Gastrocnemius medialis (tissue), 4 donors: ENCODE measurements around the gene NPRL2. TPM values are rescaled to one million over a fixed set of nuclear protein-coding genes. Genes with fewer than 3 reads are reported as not detected.

ENCODE experiments used
- ATAC-seq, 2 donors: fragments of 150-250 bp; one replicate each; pipeline ENCODE4 v1.9.1; 2016
- DNase-seq, 2 donors: peaks; one replicate each; pipeline ENCODE4 v3.0.0-alpha.2; 2019
- H3K27ac ChIP-seq, 4 donors: fragments of 200-600 bp; sonication (generic); 1 replicate in 1 of 4; 2 replicates in 3 of 4; pipeline ENCODE4 v1.5.1; 2016 to 2018; ENCODE audit warnings: mild to moderate bottlenecking in 2 of 4, moderate library complexity in 1 of 4
- H3K27me3 ChIP-seq, 3 donors: fragments of 200-600 bp; sonication (generic) in 2 of 3; 1 replicate in 1 of 3; 2 replicates in 2 of 3; pipeline versions ENCODE4 v1.5.1 to v1.6.0; 2016 to 2019; ENCODE audit warnings: mild to moderate bottlenecking in 1 of 3, moderate library complexity in 1 of 3
- H3K36me3 ChIP-seq, 2 donors: fragments of 200-600 bp; sonication (generic) in 1 of 2; one replicate each; pipeline ENCODE4 v1.5.1; 2017 to 2018
- H3K4me1 ChIP-seq, 2 donors: fragments of 200-600 bp; sonication (generic) in 1 of 2; one replicate each; pipeline ENCODE4 v1.5.1; 2016 to 2017; ENCODE audit warnings: mild to moderate bottlenecking in 2 of 2
- H3K4me3 ChIP-seq, 4 donors: fragments of 200-600 bp; sonication (generic) in 3 of 4; 1 replicate in 1 of 4; 2 replicates in 3 of 4; pipeline ENCODE4 v1.5.1; 2016 to 2019; ENCODE audit warnings: mild to moderate bottlenecking in 2 of 4
- H3K9me3 ChIP-seq, 3 donors: fragments of 200-600 bp; sonication (generic) in 2 of 3; 1 replicate in 1 of 3; 2 replicates in 2 of 3; pipeline ENCODE4 v1.5.1; 2016 to 2019
- CTCF ChIP-seq, 5 experiments: fragments of 450-650 bp in 3 of 5; fragments of 200-600 bp in 2 of 5; sonication (generic) in 2 of 5; IDR thresholded peaks in 4 of 5; conservative IDR thresholded peaks in 1 of 5; 1 replicate in 4 of 5; 2 replicates in 1 of 5; pipeline ENCODE4 v1.5.1; 2016 to 2019; ENCODE audit warnings: antibody characterized with exemption in 5 of 5, mild to moderate bottlenecking in 3 of 5, moderate library complexity in 3 of 5
- POLR2A ChIP-seq, 2 donors: fragments of 450-650 bp; IDR thresholded peaks; one replicate each; pipeline ENCODE4 v1.6.1; 2017; ENCODE audit warnings: antibody characterized with exemption in 2 of 2, mild to moderate bottlenecking in 2 of 2, moderate library complexity in 2 of 2
- in situ Hi-C, 4 donors: fragments of 200-750 bp; cut with MboI; loops; one replicate each; pipeline versions ENCODE4 v1.15.0 to v1.8.0; 2017; ENCODE audit warnings: low sequenced_read_pairs in 4 of 4
- intact Hi-C: fragments of 100-400 bp; cut with DNase I; formaldehyde crosslinking; loops from one replicate; pipeline ENCODE4 v1.15.1; 2023; ENCODE audit warnings: low total_unique reads
- total RNA-seq, 4 donors: library from RNA; depleted of rRNA; stranded (reverse); fragments of >200 nt; gene quantifications; one replicate each; pipeline versions ENCODE4 v1.1.0 to v1.2.3, GENCODE V29; 2016

NPRL2 gene
- total RNA-seq, 4 donors from 2014 or later = 14.1 to 26.2 (median 23.1) TPM

GRCh38 chr3:50375258-50375931, 24.8 kb upstream of the NPRL2 start:
- TF ChIP-seq CTCF (IDR thresholded peaks at IDR 0.05 in 4 of 5, conservative IDR thresholded peaks at IDR 0.05 in 1 of 5) = no peak
- no peak for TF ChIP-seq POLR2A (IDR thresholded peaks at IDR 0.05)

GRCh38 chr3:50374363-50375257, 24.0 kb upstream of the NPRL2 start:
- ATAC-seq = no peak
- H3K4me3 ChIP-seq = no peak overlapping the region
- no peaks in the 10 kb centered on the region for H3K4me1 ChIP-seq
- no peaks in the 10 kb centered on the region for H3K36me3 ChIP-seq
- H3K9me3 ChIP-seq = no peaks in the 10 kb centered on the region
- H3K27ac ChIP-seq = no peak overlapping the region
- no peaks in the 10 kb centered on the region for H3K27me3 ChIP-seq
- in situ Hi-C loops = loop anchor here in 1 of 4 donors (25.0 kb wide), 1 partner anchor 163 kb away; no protein-coding TSS in a partner anchor
- TF ChIP-seq CTCF (IDR thresholded peaks at IDR 0.05 in 4 of 5, conservative IDR thresholded peaks at IDR 0.05 in 1 of 5) = no peak
- TF ChIP-seq POLR2A (IDR thresholded peaks at IDR 0.05) = no peak
- intact Hi-C loops = no loop called here
- DNase-seq = no peak

More at GRCh38 chr3:50375258-50375931, 24.8 kb upstream of the NPRL2 start:
- no peak for DNase-seq
- H3K27me3 ChIP-seq = no peaks in the 10 kb centered on the region
- no peaks in the 10 kb centered on the region for H3K36me3 ChIP-seq
- in situ Hi-C loops = no loop called here
- no peak overlapping the region for H3K4me3 ChIP-seq
- H3K4me1 ChIP-seq = no peaks in the 10 kb centered on the region
- intact Hi-C loops = no loop called here
- no peaks in the 10 kb centered on the region for H3K9me3 ChIP-seq
- no peak for ATAC-seq
- H3K27ac ChIP-seq = no peak overlapping the region

- H3K9me3 ChIP-seq = no peaks in the 10 kb centered on the region
- TF ChIP-seq POLR2A (IDR thresholded peaks at IDR 0.05) (no peak), CTCF (IDR thresholded peaks at IDR 0.05 in 4 of 5, conservative IDR thresholded peaks at IDR 0.05 in 1 of 5) (no peak)
- intact Hi-C loops = no loop called here
Observed at GRCh38 chr3:50373146-50374051, 22.8 kb upstream of the NPRL2 start.

GRCh38 chr3:50372349-50372748, 21.8 kb upstream of the NPRL2 start:
- Histone ChIP-seq H3K4me3 (no peak overlapping the region), H3K36me3 (no peaks in the 10 kb centered on the region), H3K27me3 (no peaks in the 10 kb centered on the region), H3K9me3 (no peaks in the 10 kb centered on the region), H3K27ac (no peak overlapping the region), H3K4me1 (no peaks in the 10 kb centered on the region)
- intact Hi-C loops = no loop called here
- in situ Hi-C loops = loop anchor here in 1 of 4 donors (25.0 kb wide), 1 partner anchor 165 kb away; no protein-coding TSS in a partner anchor
- ATAC-seq = no peak
- TF ChIP-seq POLR2A (IDR thresholded peaks at IDR 0.05) (no peak), CTCF (IDR thresholded peaks at IDR 0.05 in 4 of 5, conservative IDR thresholded peaks at IDR 0.05 in 1 of 5) (no peak)
- DNase-seq = no peak

More at GRCh38 chr3:50373146-50374051, 22.8 kb upstream of the NPRL2 start:
- no peaks in the 10 kb centered on the region for H3K27me3 ChIP-seq
- H3K36me3 ChIP-seq = no peaks in the 10 kb centered on the region
- no peak overlapping the region for H3K27ac ChIP-seq
- no peaks in the 10 kb centered on the region for H3K4me1 ChIP-seq
- no peak for DNase-seq
- in situ Hi-C loops = loop anchor here in 1 of 4 donors (25.0 kb wide), 1 partner anchor 164 kb away; no protein-coding TSS in a partner anchor
- H3K4me3 ChIP-seq = no peak overlapping the region
- no peak for ATAC-seq
